ENCODE results near the gene FBXO22.

DNA sequence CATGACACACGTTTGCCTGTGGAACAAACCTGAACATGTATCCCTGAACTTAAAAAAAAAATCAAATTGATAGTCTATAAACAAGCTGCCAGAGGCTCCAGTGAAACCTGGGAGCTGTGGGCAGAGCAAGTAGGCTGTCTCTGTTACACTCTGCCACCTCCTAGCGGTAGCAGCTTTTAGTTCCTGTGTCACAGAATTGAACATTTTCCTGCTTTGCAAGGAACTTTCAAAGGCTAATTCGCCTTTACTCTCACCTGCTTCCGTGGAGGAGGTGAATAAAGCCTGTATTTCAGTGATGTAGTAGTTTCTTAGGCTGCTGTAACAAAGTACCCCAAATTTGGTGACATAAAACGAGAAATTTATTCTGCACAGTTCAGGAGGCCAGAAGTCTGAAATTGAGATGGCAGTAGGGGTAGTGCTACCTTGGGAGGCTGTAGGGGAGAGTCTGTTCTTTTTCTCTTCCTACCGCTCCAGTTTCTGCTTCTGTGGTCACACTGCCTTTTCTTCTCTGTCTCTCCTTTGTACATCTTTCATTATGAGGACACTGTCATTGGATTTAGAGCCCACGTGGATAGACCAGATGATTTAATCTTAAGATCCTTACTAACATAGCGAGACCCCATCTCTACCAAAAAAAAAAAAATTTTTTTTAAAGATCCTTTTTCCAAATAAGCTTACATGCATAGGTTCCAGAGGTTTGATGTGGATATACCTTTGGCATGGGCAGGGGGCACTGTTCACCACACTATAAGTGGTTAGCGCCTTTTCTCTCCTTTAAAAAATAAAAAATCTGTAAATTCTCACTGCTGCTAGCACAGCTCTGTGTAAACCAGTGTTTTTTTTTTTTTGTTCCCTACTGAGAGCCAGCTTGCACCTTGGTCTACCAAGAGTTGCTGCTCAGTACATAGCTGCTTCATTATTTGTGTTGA, 25.3 kb downstream of the FBXO22 start:
- no peak for TF ChIP-seq TAF1 (IDR thresholded peaks at IDR 0.05; ENCODE audit: borderline replicate concordance, low read depth, low read length)
- TF ChIP-seq, protein P1, sequence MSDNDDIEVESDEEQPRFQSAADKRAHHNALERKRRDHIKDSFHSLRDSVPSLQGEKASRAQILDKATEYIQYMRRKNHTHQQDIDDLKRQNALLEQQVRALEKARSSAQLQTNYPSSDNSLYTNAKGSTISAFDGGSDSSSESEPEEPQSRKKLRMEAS (IDR thresholded peaks at IDR 0.05; ENCODE audit: low read depth), result no peak
- no peak for TF ChIP-seq JUND (IDR thresholded peaks at IDR 0.05)
- TF ChIP-seq, protein P2, sequence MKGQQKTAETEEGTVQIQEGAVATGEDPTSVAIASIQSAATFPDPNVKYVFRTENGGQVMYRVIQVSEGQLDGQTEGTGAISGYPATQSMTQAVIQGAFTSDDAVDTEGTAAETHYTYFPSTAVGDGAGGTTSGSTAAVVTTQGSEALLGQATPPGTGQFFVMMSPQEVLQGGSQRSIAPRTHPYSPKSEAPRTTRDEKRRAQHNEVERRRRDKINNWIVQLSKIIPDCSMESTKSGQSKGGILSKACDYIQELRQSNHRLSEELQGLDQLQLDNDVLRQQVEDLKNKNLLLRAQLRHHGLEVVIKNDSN (IDR thresholded peaks at IDR 0.05; ENCODE audit: borderline replicate concordance, low read depth), result no peak
- TF ChIP-seq NRF1 (IDR thresholded peaks at IDR 0.05; ENCODE audit: low read depth, low read length), result no peak
- TF ChIP-seq RCOR1 (IDR thresholded peaks at IDR 0.05; ENCODE audit: low read length), result no peak

Data from SK-N-SH (cell line).